ENCODE results near the gene RIMS4. TPM values are rescaled to one million over a fixed set of nuclear protein-coding genes. Genes with fewer than 3 reads are reported as not detected.

Gene RIMS4
- polyA plus RNA-seq, 3 donors = not detected

DNA sequence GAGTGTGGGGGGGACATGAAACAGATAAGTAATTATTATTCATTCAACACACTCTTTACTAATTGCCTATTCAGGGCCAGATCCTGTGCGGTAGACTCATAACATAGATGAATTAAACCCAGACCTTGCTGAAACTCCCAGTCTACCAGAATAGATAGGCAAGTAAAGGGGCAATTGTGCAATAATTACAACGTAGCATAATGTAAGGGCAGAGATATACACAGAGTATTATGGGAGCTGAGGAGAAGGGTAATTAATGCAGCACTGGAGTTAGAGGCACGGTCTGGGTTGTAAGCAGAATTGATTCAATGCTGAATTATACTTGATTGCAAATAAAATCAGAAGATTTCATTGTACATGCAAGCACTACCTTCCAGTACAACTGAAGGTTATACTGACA, 29.2 kb downstream of the RIMS4 start:
- no peaks in the 10 kb centered on the region for H3K36me3 Mint-ChIP-seq

GRCh38 chr20:44780226-44780625, 30.1 kb downstream of the RIMS4 start:
- peaks cover 0 to 4% (median 2%) of the 10 kb centered on the region in 3 donors for H3K27me3 Mint-ChIP-seq (ENCODE audit: low read depth in 3 of 3)
- Histone ChIP-seq H4K20me1 (ENCODE audit: insufficient read depth, low read length) (no peaks in the 10 kb centered on the region), H3K9ac (ENCODE audit: insufficient read depth, low read length, poor library complexity, severe bottlenecking) (no peak overlapping the region), H3K36me3 (replicated peaks in 1 of 2; ENCODE audit: control insufficient read depth in 1 of 2, insufficient read depth in 2 of 2, low read length in 2 of 2) (no peaks in the 10 kb centered on the region), H3K4me1 (ENCODE audit: control insufficient read depth in 1 of 2, insufficient read depth in 2 of 2, low read length in 2 of 2) (no peaks in the 10 kb centered on the region), H3K27me3 (ENCODE audit: control insufficient read depth in 2 of 2, insufficient read depth in 2 of 2, low read length in 2 of 2) (peaks cover 0 to 2% of the 10 kb centered on the region in 2 donors), H3K27ac (ENCODE audit: low read depth in 1 of 2, low read length in 2 of 2) (no peak overlapping the region), H3K79me2 (ENCODE audit: insufficient read depth, low read length) (no peaks in the 10 kb centered on the region), H2AFZ (ENCODE audit: insufficient read depth, low read depth, low read length, poor library complexity, severe bottlenecking) (no peak overlapping the region), H3K4me3 (replicated peaks in 1 of 3; ENCODE audit: low read depth in 2 of 3, low read length in 3 of 3) (no peak overlapping the region), H3K4me2 (replicated peaks; ENCODE audit: extremely low read depth, low read length, poor library complexity, severe bottlenecking) (no peak overlapping the region), H3K9me3 (replicated peaks in 1 of 2; ENCODE audit: control insufficient read depth in 1 of 2, insufficient read depth in 1 of 2, low read length in 2 of 2) (no peaks in the 10 kb centered on the region)
- no peaks in the 10 kb centered on the region for H3K9me3 Mint-ChIP-seq
- 18% methylated on average over 3 of the region's 5 CpGs for WGBS (ENCODE audit: insufficient coverage)
- intact Hi-C loops (cut with micrococcal nuclease) = no loop called here
- TF ChIP-seq, protein P1, sequence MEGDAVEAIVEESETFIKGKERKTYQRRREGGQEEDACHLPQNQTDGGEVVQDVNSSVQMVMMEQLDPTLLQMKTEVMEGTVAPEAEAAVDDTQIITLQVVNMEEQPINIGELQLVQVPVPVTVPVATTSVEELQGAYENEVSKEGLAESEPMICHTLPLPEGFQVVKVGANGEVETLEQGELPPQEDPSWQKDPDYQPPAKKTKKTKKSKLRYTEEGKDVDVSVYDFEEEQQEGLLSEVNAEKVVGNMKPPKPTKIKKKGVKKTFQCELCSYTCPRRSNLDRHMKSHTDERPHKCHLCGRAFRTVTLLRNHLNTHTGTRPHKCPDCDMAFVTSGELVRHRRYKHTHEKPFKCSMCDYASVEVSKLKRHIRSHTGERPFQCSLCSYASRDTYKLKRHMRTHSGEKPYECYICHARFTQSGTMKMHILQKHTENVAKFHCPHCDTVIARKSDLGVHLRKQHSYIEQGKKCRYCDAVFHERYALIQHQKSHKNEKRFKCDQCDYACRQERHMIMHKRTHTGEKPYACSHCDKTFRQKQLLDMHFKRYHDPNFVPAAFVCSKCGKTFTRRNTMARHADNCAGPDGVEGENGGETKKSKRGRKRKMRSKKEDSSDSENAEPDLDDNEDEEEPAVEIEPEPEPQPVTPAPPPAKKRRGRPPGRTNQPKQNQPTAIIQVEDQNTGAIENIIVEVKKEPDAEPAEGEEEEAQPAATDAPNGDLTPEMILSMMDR (IDR thresholded peaks at IDR 0.05) = no peak
- no peak overlapping the region for H3K27ac Mint-ChIP-seq
- DNase-seq = no peak
- peak overlapping the region in 1 of 2 donors; percentile 16 for H3K4me3 Mint-ChIP-seq
- no peaks in the 10 kb centered on the region for H3K4me1 Mint-ChIP-seq
- H3K36me3 Mint-ChIP-seq = no peaks in the 10 kb centered on the region

More for the DNA sequence above, 29.2 kb downstream of the RIMS4 start:
- Histone ChIP-seq H3K9ac (ENCODE audit: insufficient read depth, low read length, poor library complexity, severe bottlenecking) (no peak overlapping the region), H3K9me3 (replicated peaks in 1 of 2; ENCODE audit: control insufficient read depth in 1 of 2, insufficient read depth in 1 of 2, low read length in 2 of 2) (no peaks in the 10 kb centered on the region), H3K4me3 (replicated peaks in 1 of 3; ENCODE audit: low read depth in 2 of 3, low read length in 3 of 3) (no peak overlapping the region), H2AFZ (ENCODE audit: insufficient read depth, low read depth, low read length, poor library complexity, severe bottlenecking) (no peak overlapping the region), H3K27me3 (ENCODE audit: control insufficient read depth in 2 of 2, insufficient read depth in 2 of 2, low read length in 2 of 2) (peaks cover 0 to 2% of the 10 kb centered on the region in 2 donors), H3K27ac (ENCODE audit: low read depth in 1 of 2, low read length in 2 of 2) (no peak overlapping the region), H3K4me1 (ENCODE audit: control insufficient read depth in 1 of 2, insufficient read depth in 2 of 2, low read length in 2 of 2) (no peaks in the 10 kb centered on the region), H4K20me1 (ENCODE audit: insufficient read depth, low read length) (no peaks in the 10 kb centered on the region), H3K4me2 (replicated peaks; ENCODE audit: extremely low read depth, low read length, poor library complexity, severe bottlenecking) (no peak overlapping the region), H3K36me3 (replicated peaks in 1 of 2; ENCODE audit: control insufficient read depth in 1 of 2, insufficient read depth in 2 of 2, low read length in 2 of 2) (no peaks in the 10 kb centered on the region), H3K79me2 (ENCODE audit: insufficient read depth, low read length) (no peaks in the 10 kb centered on the region)
- Mint-ChIP-seq H3K4me3 (no peak overlapping the region), H3K27ac (no peak overlapping the region), H3K9me3 (no peaks in the 10 kb centered on the region), H3K4me1 (no peaks in the 10 kb centered on the region), H3K27me3 (ENCODE audit: low read depth in 3 of 3) (peaks cover 5 to 6% (median 6%) of the 10 kb centered on the region in 3 donors)
- TF ChIP-seq, protein P1 (IDR thresholded peaks at IDR 0.05) = no peak
- intact Hi-C loops (cut with micrococcal nuclease) = no loop called here
- WGBS (ENCODE audit: insufficient coverage) = 80% methylated on average over 1 of the region's 3 CpGs
- no peak for DNase-seq

Measured in CD14-positive monocyte (primary cell).